OCI-LY3 (cell line): Measurements from ENCODE around the gene CFAP46.

Experiments
- CTCF ChIP-seq: fragments of 200-600, 300-600 bp; sonication (generic); IDR thresholded peaks from 2 replicates; pipeline ENCODE4 v1.5.1; 2014; ENCODE audit warnings: antibody characterized with exemption, low read length, low read depth
- EZH2phosphoT487 ChIP-seq: fragments of 200-600 bp; shearing (Covaris generic); IDR thresholded peaks from 2 replicates; pipeline ENCODE4 v1.6.1; 2018; ENCODE audit warnings: antibody characterized with exemption, mixed run types, low read depth

GRCh38 chr10:132961420-132961786 is 19.0 kb upstream of the CFAP46 start:
- TF ChIP-seq CTCF = no peak
- no peak for TF ChIP-seq EZH2phosphoT487
